ENCODE measurements around the gene THRB. TPM values are rescaled to one million over a fixed set of nuclear protein-coding genes. Genes with fewer than 3 reads are reported as not detected.

The THRB gene
- total RNA-seq, 1 donor = 0.36 TPM

- H3K27ac ChIP-seq (ENCODE audit: low read depth, low read length) = no peak overlapping the region
- H2AFZ ChIP-seq (ENCODE audit: low read length) = no peak overlapping the region
- no peaks in the 10 kb centered on the region for H3K4me1 ChIP-seq (ENCODE audit: insufficient read depth, low read length)
- H3K4me3 ChIP-seq (ENCODE audit: insufficient read depth, low read length) = no peak overlapping the region
- H3K4me2 ChIP-seq (ENCODE audit: insufficient read depth, low read length) = no peak overlapping the region
- no peak for DNase-seq (ENCODE audit: insufficient read length, low spot score, missing footprints)
- no peaks in the 10 kb centered on the region for H3K27me3 ChIP-seq (ENCODE audit: insufficient read depth, low read length)
- TF ChIP-seq CTCF (IDR thresholded peaks at IDR 0.05; ENCODE audit: extremely low read depth, low read depth, low read length) = no peak
- no peaks in the 10 kb centered on the region for H3K9me3 ChIP-seq (ENCODE audit: low read depth, low read length)
- H4K20me1 ChIP-seq (ENCODE audit: insufficient read depth, low read length) = no peaks in the 10 kb centered on the region
- H3K36me3 ChIP-seq (ENCODE audit: insufficient read depth, low read length) = no peaks in the 10 kb centered on the region
- H3K79me2 ChIP-seq (ENCODE audit: insufficient read depth, low read length) = no peaks in the 10 kb centered on the region
Observed at GRCh38 chr3:24306518-24306917, 188.1 kb downstream of the THRB start.

- Histone ChIP-seq H3K27ac (ENCODE audit: low read depth, low read length) (no peak overlapping the region), H3K9me3 (ENCODE audit: low read depth, low read length) (no peaks in the 10 kb centered on the region), H3K4me1 (ENCODE audit: insufficient read depth, low read length) (no peaks in the 10 kb centered on the region), H3K36me3 (ENCODE audit: insufficient read depth, low read length) (no peaks in the 10 kb centered on the region), H3K4me3 (ENCODE audit: insufficient read depth, low read length) (no peak overlapping the region), H3K79me2 (ENCODE audit: insufficient read depth, low read length) (no peaks in the 10 kb centered on the region), H4K20me1 (ENCODE audit: insufficient read depth, low read length) (no peaks in the 10 kb centered on the region), H3K4me2 (ENCODE audit: insufficient read depth, low read length) (no peak overlapping the region), H3K27me3 (ENCODE audit: insufficient read depth, low read length) (no peaks in the 10 kb centered on the region), H2AFZ (ENCODE audit: low read length) (no peak overlapping the region)
- no peak for DNase-seq (ENCODE audit: insufficient read length, low spot score, missing footprints)
- no peak for TF ChIP-seq CTCF (IDR thresholded peaks at IDR 0.05; ENCODE audit: extremely low read depth, low read depth, low read length)
Observed at GRCh38 chr3:24305795-24306467, 188.7 kb downstream of the THRB start.

GRCh38 chr3:24303057-24303754 lies 191.4 kb downstream of the THRB start:
- no peak for TF ChIP-seq CTCF (IDR thresholded peaks at IDR 0.05; ENCODE audit: extremely low read depth, low read depth, low read length)
- no peak for DNase-seq (ENCODE audit: insufficient read length, low spot score, missing footprints)
- no peaks in the 10 kb centered on the region for H3K9me3 ChIP-seq (ENCODE audit: low read depth, low read length)
- H3K4me2 ChIP-seq (ENCODE audit: insufficient read depth, low read length) = no peak overlapping the region
- no peaks in the 10 kb centered on the region for H3K79me2 ChIP-seq (ENCODE audit: insufficient read depth, low read length)
- H2AFZ ChIP-seq (ENCODE audit: low read length) = no peak overlapping the region
- H3K36me3 ChIP-seq (ENCODE audit: insufficient read depth, low read length) = no peaks in the 10 kb centered on the region
- no peaks in the 10 kb centered on the region for H4K20me1 ChIP-seq (ENCODE audit: insufficient read depth, low read length)
- no peak overlapping the region for H3K4me3 ChIP-seq (ENCODE audit: insufficient read depth, low read length)
- H3K27ac ChIP-seq (ENCODE audit: low read depth, low read length) = no peak overlapping the region
- H3K27me3 ChIP-seq (ENCODE audit: insufficient read depth, low read length) = no peaks in the 10 kb centered on the region
- peaks cover 5% of the 10 kb centered on the region for H3K4me1 ChIP-seq (ENCODE audit: insufficient read depth, low read length)

GRCh38 chr3:24302396-24302795 lies 192.3 kb downstream of the THRB start:
- no peak for TF ChIP-seq CTCF (IDR thresholded peaks at IDR 0.05; ENCODE audit: extremely low read depth, low read depth, low read length)
- Histone ChIP-seq H3K36me3 (ENCODE audit: insufficient read depth, low read length) (no peaks in the 10 kb centered on the region), H3K4me1 (ENCODE audit: insufficient read depth, low read length) (peaks cover 5% of the 10 kb centered on the region), H3K9me3 (ENCODE audit: low read depth, low read length) (no peaks in the 10 kb centered on the region), H3K4me3 (ENCODE audit: insufficient read depth, low read length) (no peak overlapping the region), H3K4me2 (ENCODE audit: insufficient read depth, low read length) (no peak overlapping the region), H3K79me2 (ENCODE audit: insufficient read depth, low read length) (no peaks in the 10 kb centered on the region), H3K27me3 (ENCODE audit: insufficient read depth, low read length) (no peaks in the 10 kb centered on the region), H2AFZ (ENCODE audit: low read length) (no peak overlapping the region), H4K20me1 (ENCODE audit: insufficient read depth, low read length) (no peaks in the 10 kb centered on the region), H3K27ac (ENCODE audit: low read depth, low read length) (no peak overlapping the region)
- DNase-seq (ENCODE audit: insufficient read length, low spot score, missing footprints) = no peak

Measured in osteoblast (primary cell).